HG03354 (cell line): ENCODE data around the gene GRK7.
"Not testable (repeated sequence)": the region's sequence is repeated elsewhere in the genome, so short reads cannot be mapped to it uniquely, and the experiment has no call there.

Source experiments
- ATAC-seq: cut with Tn5 transposase; IDR thresholded peaks from one replicate; pipeline ENCODE4 v1.9.1; 2021; ENCODE audit warnings: mild to moderate bottlenecking; ENCODE audit not compliant: unreplicated experiment, poor library complexity, severe bottlenecking

The GRK7 gene

DNA sequence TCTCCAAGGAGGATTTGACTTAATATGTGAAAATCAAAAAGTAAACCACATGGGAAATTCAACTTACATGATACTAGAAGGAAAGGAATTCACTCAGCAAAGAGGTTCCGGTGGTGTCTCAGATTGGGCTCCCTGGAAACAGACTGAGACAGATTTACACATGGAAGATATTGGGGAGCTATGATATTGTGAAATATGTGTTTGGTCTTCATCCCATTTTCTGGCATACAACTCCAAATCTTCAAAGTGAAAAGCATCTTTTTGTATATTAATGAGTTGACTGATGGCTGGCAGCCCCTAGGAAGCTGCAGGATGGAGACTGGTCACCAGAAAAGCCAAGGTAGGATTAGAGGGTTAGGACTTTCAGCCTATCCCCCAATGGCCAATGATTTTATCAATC is 29.3 kb downstream of the GRK7 start:
- no peak for ATAC-seq

DNA sequence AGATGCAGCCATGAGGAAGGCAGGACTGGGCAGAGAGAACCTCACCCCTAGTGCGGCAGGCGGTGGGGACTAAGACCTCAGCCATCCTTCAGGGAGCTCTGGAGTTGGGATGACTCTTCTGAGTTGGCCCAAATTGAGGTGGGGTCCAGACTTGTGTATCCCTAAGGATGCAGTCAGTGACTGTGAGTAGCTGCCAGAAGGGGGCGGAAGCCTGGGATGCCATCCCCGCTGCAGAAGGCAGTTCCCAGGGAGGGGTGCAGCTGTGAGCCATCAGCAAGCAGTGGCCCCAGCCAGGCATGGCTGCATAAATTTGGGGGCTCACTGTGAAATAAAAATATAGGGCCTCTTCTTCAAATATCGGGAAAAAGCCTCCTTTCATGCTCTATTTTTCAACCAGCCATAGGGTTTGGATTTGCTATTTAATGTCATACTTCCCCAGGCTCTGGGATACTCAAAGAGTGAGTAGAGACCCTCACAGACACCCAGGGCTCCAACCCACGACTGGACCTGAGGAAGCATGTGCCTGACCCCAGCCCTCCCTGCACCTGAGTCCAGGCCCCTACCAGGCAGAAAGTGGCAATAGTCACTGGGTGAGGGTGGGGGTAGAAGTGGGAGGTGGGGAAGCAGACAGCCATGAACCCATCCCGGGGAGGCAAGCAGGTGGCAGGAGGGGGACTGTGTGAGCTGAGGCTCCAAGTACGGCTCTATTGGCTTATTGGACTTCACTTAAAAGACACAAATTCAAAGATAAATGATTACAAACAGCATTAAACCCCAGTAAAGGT is 30.5 kb downstream of the GRK7 start:
- no peak for ATAC-seq

GRCh38 chr3:141795276-141795675 is 32.1 kb downstream of the GRK7 start:
- no peak for ATAC-seq

DNA sequence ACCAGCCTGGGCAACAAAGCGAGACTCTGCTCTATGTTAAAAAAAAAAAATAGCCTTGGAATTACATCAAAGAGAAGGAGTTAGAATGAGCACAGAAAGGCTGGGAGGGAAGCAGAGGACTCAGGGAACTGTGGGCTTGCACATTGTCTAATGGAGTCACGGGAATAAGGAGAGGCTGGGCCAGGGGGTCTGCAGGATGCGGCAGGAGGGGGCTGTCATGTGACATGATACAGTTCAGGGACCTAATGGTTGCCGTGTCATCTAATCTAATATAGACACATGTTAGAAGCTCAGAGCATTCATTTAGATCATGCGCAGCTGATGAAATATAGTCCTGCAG is 32.5 kb downstream of the GRK7 start:
- no peak for ATAC-seq

DNA sequence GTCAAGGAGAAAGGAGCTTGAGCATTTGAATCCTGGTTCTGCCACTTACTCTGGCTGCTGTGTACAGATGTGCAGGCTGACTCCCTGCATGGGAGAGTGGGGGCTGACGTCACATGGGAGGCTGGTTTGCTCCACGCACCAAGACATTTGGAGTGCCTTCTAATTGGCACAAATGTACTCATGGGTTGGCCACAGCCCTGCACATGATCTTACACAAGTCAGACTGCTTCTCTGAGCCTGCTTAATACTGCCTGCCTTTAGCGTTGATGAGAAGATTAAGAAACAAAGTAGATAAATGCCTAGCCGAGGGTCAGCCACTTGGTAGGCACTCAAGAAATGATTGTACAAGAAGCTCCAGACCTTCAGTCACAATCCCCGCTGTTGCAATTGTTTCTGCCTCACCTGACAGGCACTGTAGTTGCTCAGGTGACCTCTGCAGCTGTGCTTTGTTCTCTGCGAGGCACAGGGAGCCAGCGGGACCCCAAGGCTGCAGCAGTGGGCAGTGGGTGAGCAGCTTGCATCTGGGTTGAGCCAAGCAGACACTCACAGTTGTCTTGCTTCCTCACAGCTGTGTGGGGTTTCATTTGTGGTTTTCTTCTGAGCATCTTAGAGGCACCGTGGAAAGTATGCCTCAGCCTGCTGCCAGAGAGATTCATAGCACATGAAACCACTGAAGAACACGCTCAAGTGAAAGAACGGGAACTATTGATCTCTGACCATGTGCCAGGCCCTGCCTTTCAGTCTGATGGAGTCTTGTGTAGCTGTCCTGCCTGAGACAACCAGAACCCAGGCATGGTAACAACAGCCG is 33.1 kb downstream of the GRK7 start:
- peak; percentile 96 for ATAC-seq

DNA sequence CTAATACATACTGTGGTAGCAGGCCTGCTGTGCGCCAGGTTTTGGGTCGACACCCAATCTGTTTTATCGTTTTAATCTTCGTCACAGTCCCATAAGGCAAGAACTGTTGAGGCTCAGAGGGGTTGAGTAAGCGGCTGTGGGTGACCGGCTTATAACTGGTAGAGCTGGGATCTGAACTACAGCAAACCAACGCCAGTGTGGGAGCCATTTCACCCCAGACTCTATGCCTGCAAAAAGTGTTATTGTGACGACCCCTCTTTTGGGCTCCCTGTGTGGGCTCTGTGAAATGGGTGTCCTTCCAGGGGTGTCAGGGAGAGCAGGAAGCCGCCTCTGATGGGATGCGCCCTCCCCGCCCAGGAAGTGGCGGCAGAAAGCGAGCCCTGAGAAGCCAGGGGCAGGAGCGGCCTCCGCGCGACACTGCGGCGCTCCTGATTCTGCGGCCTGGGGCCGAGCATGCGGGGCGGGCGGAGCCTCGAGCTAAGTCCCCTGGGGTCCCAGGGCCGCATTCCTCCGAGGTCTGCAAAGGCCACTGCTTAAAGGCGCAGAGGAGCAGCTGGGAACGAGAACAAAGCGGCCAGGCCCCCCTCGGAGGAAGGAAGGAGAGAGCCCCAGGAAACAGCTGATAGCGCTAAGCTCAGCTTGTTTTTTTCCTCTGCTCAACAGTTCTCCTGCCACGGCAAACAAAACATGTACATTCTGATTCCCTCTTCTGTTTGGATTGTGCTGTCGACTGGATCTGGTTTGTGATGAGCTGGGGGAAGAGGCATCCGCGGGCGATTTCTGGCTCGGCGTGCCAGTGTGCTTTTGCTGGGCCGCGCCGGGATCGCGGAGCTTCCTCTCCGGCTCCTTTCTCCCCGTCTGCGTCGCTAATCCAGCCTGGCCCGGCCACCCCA is 33.9 kb downstream of the GRK7 start:
- ATAC-seq, result peak; percentile 28

DNA sequence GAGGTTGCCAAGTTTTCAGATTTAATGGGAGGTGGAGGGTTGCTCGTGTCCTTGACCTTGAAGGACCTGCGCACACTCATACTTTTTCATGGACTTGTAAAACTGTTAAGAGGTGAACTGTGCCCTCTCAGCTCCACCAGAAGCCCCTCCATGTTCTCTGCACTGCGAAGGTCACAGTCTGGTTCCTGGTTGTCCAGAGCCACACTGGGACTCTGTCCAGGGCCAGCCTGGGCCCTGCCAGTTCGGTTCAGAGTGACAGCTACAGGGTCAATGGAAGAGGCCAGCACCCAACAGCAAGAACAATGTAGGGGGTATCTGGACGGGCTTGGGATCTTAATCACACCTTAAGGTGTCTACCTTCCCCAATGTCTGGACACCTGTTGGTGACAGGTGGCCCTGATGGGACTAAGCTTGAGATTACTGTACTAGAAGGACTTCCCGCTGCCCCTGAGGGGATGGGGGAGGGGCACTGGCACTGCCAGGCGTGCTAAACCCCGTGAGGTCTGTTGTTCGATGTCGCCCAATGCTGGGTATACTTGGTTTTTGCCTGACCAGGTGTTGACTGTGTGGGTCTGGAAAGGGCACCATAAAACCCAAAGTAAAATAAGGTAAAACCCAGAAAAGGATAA is 34.7 kb downstream of the GRK7 start:
- ATAC-seq, result no peak

- ATAC-seq, result no peak
These were observed 35.2 kb downstream of the GRK7 start for GRCh38 chr3:141798448-141798845.

- ATAC-seq, result no peak
These were observed 39.3 kb downstream of the GRK7 start for GRCh38 chr3:141802316-141803077.

DNA sequence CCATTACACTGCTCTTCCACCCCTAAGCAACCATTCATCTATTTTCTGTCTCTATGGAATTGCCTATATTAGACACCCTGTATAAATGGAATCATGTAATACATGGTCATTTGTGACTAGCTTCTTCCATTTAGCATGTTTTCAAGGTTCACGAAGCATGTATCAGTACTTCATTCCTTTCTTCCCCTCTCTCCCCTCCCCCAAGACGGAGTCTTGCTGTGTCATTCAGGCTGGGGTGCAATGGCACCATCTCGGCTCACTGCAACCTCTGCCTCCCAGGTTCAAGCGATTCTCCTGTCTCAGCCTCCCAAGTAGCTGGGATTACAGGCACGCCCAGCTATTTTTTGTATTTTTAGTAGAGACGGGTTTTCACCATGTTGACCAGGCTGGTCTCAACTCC is 40.3 kb downstream of the GRK7 start:
- ATAC-seq, result not testable (repeated sequence)

DNA sequence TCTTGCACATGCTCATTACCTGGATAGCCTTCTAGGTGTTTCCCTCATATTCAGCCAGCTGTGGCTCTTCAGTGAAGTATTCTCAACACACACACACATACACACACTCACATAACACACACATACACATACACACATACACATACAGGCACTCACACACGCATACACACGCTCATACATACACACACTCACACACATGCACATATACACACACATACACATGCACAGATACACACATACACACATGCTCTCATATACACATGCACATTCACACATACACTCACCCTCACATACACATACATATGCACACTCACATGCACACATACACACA is 41.2 kb downstream of the GRK7 start:
- ATAC-seq, result no peak

GRCh38 chr3:141804778-141805639 is 41.8 kb downstream of the GRK7 start:
- ATAC-seq, result no peak

- no peak for ATAC-seq
These were observed 44.2 kb downstream of the GRK7 start for GRCh38 chr3:141807277-141808033.

- ATAC-seq, result no peak
These were observed 45.4 kb downstream of the GRK7 start for GRCh38 chr3:141808586-141808985.

DNA sequence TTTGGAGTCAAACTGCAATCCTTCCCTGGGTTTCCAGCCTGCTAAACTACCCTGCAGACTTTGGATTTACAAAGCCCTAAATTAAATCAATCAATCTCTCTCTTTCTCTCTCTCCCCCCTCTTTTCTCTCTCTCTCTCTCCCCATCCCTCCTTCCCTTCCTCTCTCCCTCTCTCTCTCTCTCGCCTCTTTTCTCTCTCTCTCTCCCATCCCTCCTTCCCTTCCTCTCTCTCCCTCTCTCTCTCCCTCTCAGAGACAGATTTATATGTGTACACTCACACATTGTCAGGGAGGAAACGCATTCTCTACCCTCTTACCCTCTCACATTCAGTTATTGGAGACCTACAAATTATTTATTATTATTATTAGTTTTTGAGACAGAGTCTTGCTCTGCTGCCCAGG is 47.0 kb downstream of the GRK7 start:
- ATAC-seq, result no peak

- ATAC-seq, result no peak
These were observed 48.1 kb downstream of the GRK7 start for GRCh38 chr3:141811348-141811747.

DNA sequence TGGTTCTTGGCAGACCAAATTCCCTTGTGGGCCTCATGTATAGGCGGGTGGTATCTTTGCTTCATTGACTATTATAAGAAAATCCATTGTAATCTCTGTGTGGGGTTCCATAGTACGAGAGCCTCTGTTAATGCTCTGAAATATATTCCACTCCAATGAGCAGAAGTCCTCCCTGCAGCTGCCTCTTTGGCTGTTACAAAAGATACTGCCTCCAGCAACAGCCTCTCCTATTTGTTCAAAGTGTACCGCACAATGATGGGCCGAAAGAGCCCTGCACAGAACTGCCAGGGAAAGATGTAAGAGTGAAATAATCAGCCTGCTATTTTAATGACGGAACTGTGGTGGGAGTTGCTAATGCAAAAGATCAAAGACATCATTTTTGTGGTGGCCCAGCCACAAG is 48.9 kb downstream of the GRK7 start:
- ATAC-seq, result no peak

- no peak for ATAC-seq
These were observed 49.4 kb downstream of the GRK7 start for GRCh38 chr3:141812586-141812985.
